HG02981 (cell line): ENCODE measurements around the gene FAM171A1.
A peak's percentile ranks its signal among the peaks of the same experiment; 100 is the strongest.

Experiments used
- ATAC-seq: cut with Tn5 transposase; IDR thresholded peaks from one replicate; pipeline ENCODE4 v1.9.1; 2021; ENCODE audit warnings: mild to moderate bottlenecking, moderate library complexity; ENCODE audit not compliant: unreplicated experiment

The FAM171A1 gene

DNA sequence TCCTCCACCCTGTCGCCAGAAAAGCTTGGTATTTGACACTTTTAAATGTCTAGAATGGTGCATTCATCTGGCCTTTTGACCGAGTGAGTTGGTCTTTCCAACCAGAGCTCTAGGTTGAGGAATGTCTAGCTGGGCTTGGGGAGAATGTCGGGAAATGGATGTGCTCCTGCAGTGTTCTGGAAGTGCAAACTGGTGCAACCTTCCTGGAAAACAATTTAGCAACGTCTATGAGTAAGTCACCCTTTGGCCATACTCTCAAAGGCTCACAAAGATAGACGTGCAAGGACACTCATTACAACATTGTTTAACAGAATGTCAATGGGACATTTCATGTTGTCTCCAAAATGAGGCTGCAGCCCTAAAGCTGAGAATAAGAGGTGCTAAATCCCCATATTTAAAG is 190.4 kb downstream of the FAM171A1 start:
- no peak for ATAC-seq

GRCh38 chr10:15176269-15176668 is 194.8 kb downstream of the FAM171A1 start:
- ATAC-seq: no peak

DNA sequence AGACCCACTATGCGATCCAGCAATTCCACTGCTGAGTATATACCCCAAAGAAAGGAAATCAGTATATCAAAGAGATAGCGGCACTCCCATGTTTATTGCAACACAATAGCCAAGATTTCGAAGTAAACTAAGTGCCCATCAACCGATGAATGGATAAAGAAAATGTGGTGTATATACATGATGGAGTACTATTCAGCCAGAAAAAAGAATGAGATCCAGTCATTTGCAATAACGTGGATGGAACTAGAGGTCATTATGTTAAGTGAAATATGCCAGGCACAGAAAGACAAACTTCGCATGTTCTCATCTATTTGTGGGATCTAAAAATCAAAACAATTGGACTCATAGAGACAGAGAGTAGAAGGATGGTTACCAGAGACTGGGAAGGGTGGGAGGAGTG is 195.5 kb downstream of the FAM171A1 start:
- no peak for ATAC-seq

- no peak for ATAC-seq
These were observed 198.7 kb downstream of the FAM171A1 start for GRCh38 chr10:15172306-15172840.

GRCh38 chr10:15169555-15170401 is 201.3 kb downstream of the FAM171A1 start:
- ATAC-seq: no peak

- peak; percentile 44 for ATAC-seq
These were observed 202.1 kb downstream of the FAM171A1 start for GRCh38 chr10:15168786-15169554.

DNA sequence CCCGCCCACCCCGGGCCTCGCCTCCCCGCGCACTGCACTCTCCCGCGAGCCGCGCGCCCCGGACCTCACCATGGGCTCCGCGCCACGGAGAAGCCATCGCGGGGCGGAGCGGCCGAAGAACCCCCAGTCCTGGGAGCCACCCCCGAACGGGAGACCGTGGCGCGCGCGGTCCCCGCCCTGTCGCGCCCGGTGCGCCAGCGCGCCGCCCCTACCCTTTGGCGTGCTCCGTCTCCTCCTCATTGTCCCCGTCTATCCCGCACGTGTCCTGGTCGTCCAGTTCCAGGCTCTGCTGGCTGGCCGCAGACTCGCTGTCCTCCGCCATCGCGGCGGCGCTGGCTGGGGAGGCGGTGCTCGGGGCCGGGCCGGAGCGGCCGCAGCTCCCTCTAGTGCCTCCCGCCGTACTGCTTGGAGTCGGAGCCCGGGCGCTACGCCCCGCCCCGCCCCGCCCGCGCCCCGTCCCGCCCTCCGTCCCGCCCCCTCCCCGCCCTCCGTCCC is 202.8 kb downstream of the FAM171A1 start, which contains the start of gene NMT2:
NMT2 (minus strand) TSS at position 403 of the 495 bp plus-strand sequence; CDS start at position 322, 81 bp downstream.
- ATAC-seq: peak; percentile 79

DNA sequence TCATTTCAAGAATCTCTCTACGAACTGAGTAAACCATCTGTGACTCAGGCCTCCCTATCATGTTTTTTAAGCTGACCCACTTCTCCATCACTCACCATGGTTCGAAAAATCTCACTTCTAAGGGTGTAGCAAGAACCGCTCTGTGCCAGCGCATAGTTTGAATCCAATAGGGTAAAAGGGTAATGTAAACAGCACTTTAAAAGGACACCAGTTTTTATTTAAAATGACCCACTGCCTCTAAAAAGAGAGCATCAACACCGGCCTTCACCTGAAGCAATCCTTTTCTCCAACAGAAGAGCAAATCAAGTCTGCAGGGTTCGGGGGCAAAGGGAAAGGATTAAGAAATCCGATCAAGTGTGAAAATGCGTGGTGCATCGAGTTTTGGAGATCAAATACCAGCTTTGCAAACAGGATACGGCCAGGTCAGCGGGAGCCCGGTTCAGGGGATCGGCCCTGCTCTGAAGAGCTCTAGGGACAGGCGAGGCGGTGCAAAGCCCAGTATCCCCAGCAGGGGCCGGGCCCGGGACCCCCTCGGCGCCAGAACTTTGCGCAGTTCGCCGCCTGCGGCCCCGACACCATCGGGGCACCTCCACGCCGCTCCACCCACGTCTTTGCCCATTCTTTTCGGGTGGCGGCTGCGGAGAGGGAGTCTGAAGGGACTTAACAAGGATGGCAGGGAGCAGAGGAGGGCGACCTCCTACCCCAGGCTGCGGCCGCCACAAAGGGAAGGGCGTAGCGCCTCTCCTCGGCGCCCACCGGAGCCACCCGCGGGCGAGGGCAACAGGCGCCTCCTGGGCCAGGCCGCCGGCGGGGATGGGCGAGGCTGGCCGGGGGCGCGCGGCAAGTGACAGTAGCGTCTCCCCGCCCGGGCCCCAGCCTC is 203.4 kb downstream of the FAM171A1 start:
- ATAC-seq: peak; percentile 37

DNA sequence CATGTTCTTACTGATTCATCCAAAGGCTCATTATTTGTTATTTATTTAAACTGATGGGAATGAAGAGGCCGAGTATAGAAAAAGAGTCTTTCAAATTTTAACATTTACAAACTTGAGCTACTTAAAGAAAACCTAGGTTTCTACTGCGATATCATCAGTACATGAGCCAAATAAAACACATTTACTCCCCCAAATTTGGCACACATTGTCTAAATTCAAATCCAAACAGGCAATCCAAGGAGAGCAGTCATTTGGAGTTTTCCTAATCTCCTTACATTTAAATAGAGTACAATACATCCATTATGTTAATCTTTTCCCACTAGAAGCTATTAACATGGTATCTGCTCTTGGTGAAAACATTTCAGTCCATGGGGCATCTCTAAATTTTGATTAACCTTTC is 204.8 kb downstream of the FAM171A1 start:
- no peak for ATAC-seq

- ATAC-seq: no peak
These were observed 207.7 kb downstream of the FAM171A1 start for GRCh38 chr10:15163253-15163828.
